GM12865 (cell line): ENCODE results near the gene CPNE2.

Experiments
- DNase-seq: peaks from one replicate; pipeline ENCODE4 v3.0.0; 2010; ENCODE audit warnings: low read depth
- H3K4me3 ChIP-seq: 2 replicates; pipeline ENCODE4 v1.5.1; 2011; ENCODE audit warnings: mild to moderate bottlenecking, low read depth, low read length, control low read depth
- TF ChIP-seq, protein P1 (sequence below): IDR thresholded peaks from 2 replicates; pipeline ENCODE4 v1.5.1; 2011; ENCODE audit warnings: low read length, control low read depth, low read depth, inconsistent platforms; ENCODE audit not compliant: insufficient read depth; ENCODE audit errors: missing control alignments

The CPNE2 gene

GRCh38 chr16:57179215-57179828, 86.9 kb downstream of the CPNE2 start:
- TF ChIP-seq, protein P1, sequence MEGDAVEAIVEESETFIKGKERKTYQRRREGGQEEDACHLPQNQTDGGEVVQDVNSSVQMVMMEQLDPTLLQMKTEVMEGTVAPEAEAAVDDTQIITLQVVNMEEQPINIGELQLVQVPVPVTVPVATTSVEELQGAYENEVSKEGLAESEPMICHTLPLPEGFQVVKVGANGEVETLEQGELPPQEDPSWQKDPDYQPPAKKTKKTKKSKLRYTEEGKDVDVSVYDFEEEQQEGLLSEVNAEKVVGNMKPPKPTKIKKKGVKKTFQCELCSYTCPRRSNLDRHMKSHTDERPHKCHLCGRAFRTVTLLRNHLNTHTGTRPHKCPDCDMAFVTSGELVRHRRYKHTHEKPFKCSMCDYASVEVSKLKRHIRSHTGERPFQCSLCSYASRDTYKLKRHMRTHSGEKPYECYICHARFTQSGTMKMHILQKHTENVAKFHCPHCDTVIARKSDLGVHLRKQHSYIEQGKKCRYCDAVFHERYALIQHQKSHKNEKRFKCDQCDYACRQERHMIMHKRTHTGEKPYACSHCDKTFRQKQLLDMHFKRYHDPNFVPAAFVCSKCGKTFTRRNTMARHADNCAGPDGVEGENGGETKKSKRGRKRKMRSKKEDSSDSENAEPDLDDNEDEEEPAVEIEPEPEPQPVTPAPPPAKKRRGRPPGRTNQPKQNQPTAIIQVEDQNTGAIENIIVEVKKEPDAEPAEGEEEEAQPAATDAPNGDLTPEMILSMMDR = no peak
- DNase-seq = no peak
- H3K4me3 ChIP-seq = no peak overlapping the region

DNA sequence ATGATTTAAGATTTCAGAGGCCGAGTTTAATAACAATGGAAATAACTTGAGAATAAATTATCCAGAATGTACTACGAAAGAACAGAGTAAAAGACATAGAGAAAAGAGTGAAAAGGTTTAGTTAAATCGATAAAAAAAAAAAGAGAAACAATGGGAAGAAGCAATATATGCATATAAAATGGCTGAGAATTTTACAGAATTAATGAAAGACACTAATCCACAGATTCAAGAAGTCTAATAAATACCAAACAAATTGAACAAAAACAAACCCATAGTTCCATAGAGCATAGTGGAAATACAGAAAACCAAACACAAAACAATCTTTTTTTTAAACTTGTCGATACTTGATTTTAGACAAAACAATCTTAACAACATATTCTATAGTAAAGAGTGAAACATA, 91.7 kb downstream of the CPNE2 start:
- no peak for DNase-seq
- H3K4me3 ChIP-seq = peak overlapping the region; percentile 64
- TF ChIP-seq, protein P1 = no peak

GRCh38 chr16:57184887-57185445, 92.6 kb downstream of the CPNE2 start:
- TF ChIP-seq, protein P1 = no peak
- peak; percentile 11 for DNase-seq
- H3K4me3 ChIP-seq = peak overlapping the region; percentile 64

DNA sequence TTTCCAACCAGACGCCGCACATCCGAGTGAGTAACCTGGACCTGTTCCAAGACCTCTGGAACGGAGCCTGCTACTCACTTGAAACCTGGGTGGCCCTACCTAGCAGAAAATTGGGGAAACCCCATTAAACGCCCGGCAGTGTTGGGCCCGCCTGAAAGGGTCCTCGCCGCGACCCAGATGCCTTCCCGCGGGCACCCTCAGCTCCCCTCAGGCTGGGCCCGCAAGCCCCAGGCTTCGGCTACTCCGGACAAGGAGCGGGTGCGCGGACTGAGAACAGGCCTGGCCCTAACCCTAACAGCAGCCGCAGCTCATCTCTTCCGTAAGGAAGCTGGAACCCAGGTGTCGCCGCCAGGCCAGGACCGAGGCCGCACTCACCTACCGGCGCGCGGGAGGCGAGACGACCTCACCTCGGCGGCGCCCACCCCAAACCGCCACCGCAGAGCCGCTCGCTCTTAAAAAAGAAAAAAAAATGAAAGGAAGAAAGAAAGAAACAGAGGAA, 93.1 kb downstream of the CPNE2 start:
- peak overlapping the region; percentile 64 for H3K4me3 ChIP-seq
- TF ChIP-seq, protein P1 = no peak
- DNase-seq = no peak

DNA sequence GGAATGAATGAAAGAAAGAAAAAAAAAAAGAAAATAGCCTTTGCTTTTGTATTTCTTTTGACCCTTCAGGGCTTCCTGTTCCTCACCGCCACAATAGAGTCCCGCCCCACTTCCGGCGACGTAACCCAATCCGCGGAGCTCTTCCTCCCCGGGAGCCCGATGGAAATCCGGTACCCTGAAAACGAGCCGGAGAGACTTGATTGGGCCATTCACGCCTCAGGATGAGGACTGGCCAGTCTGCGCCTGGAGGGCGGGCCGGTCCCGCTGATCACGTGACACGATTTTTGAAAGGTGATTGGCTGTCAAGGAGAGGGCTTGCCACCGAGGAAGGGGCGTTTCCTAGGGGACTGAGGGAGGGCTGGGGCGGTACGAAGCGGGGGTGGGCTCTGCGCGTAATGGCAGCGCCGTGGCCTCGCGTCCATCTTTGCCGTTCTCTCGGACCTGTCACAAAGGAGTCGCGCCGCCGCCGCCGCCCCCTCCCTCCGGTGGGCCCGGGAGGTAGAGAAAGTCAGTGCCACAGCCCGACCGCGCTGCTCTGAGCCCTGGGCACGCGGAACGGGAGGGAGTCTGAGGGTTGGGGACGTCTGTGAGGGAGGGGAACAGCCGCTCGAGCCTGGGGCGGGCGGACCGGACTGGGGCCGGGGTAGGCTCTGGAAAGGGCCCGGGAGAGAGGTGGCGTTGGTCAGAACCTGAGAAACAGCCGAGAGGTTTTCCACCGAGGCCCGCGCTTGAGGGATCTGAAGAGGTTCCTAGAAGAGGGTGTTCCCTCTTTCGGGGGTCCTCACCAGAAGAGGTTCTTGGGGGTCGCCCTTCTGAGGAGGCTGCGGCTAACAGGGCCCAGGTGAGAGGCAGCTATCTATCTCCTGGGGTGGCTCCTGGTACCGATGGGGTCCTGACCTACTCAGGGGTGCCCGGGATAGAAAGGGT, 93.8 kb downstream of the CPNE2 start, which contains the start of the genes PSME3IP1 and RSPRY1:
TSS of gene PSME3IP1 (minus strand) at position 95 of the 927 bp plus-strand sequence. CDS start 12,185 bp downstream, outside the sequence.
TSS of gene RSPRY1 (plus strand) at position 385 of the 927 bp plus-strand sequence. CDS start 18,330 bp downstream, outside the sequence.
- peak within 1 kb of the TSS; percentile 91 for H3K4me3 ChIP-seq
- TF ChIP-seq, protein P1 = no peak
- DNase-seq = peak; percentile 100
